GM18502 (cell line): ENCODE measurements around the gene ELK3.

Source experiments
- ATAC-seq: cut with Tn5 transposase; IDR thresholded peaks from one replicate; pipeline ENCODE4 v1.9.1; 2021; ENCODE audit warnings: mild to moderate bottlenecking; ENCODE audit not compliant: unreplicated experiment, poor library complexity

The ELK3 gene

DNA sequence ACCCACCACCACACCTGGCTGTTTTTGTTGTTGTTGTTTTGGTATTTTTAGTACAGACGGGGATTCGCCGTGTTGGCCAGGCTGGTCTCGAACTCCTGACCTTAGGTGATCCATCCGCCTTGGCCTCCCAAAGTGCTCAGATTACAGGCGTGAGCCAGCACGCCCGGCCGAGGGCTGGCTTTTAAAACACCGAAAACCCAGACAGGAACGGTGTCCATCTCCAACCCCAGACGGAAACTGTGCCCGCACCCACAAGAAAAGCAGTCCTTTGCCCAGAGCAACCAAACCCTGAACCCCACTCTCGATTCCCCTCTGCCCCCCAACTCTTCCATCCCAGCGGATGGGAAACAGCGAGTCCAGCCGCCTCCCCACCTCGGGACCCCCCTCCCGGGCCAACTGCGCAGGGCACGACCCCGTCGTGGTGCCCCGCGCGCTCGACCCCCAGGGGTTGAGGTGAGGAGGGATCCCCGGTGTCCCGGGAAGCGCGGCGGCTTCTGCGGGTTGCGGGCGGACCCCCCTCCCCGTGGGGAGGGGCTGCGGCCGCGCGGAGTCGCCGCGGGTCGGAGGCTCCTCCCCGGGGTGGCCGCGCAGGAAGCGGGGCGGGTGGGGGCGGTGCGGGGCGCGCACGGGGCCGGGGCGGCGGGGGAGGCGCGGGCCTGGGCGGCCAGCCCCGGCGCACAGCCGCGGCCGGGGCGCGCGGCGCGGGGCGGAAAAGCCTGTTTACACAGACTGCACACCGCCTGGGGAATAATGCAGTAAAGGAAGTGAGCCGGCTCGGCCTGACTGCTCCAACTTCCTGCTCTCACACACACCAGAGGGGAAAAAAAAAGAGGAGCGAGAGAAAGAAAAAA is at the start of gene ELK3:
ELK3 (plus strand) TSS at position 651 of the 851 bp plus-strand sequence.
- no peak for ATAC-seq

DNA sequence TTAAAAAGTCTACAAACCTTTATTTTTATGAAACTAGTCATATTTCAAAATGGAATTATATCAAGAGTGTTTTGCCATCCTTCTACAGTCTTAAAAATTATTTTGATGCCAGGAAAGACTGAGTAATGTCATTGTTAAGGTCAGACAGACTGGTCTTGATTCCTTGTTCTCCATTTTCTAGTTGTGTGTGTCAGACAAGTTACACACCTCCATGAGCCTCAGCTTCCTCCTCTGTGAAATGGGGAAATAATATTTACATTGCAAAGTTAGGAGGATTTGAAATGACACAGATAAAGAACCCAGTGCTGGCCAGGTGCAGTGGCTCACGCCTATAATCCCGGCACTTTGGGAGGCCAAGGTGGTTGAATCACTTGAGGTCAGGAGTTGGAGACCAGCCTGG is 47.4 kb upstream of the ELK3 start:
- no peak for ATAC-seq

DNA sequence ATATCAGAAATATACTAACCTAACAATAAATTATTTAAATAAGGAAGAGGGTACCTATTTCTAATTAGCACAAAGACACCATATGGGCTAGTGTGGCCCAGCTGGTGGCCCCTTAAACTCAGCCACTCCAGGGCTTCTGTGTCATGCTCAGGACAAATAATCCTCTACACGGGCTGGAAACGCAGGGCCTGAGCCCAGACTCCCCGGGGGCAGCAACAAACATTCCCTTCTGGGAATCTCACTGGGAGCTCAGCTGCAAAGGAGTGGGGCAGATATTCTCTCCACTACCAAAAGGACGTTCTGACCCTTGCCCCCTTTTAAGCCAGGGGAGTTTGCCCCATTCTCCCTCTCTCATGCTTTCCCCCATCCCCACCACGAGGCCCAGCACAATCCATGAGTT is 43.7 kb upstream of the ELK3 start:
- no peak for ATAC-seq

DNA sequence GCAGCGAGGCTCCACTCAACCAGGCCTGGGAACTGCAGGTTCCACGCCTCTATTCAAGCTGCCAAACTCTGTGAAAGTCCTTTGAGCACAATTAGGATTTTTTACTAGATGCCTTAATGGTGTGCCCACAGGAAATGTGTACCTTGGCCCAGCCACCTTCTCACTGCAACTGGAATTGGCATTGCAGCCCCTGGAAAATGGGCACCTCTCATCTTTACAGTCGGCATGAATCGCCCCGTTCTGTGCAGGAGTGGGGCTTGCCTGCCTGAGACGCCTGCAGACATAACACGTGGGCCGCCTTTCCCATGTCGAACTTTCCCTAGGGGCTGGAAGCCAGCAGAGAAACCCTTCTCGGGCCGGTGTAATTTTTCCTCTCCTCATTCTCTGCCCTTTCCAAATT is 42.0 kb upstream of the ELK3 start:
- ATAC-seq = no peak

DNA sequence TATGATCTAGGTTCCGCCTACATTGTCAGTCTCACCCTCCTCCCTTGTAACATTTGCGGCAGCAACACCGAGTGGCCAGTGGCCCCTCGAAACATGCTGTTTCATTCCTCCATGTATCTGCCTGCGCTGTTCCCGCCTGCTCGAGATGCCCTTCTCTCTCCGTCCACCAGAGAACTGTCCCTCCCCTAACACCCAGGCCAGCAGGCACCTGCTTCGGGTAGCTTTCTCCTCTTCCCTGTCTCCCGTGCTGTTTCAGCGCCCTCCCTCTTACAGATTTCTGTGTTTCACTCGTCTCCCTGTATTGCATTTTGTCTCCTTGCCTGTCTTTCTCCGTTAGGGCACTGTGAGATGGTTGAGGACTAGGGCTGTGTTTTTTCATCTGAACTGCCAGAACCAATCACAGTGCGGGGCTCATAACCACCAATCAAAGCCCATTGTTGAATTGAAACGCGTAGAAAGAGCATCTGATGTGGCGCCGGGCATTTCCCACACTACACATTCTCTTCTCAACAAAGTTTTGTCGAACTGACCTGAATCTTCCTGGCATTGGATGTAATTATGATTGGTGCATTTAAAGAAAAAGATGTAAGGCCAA is 40.9 kb upstream of the ELK3 start:
- no peak for ATAC-seq

DNA sequence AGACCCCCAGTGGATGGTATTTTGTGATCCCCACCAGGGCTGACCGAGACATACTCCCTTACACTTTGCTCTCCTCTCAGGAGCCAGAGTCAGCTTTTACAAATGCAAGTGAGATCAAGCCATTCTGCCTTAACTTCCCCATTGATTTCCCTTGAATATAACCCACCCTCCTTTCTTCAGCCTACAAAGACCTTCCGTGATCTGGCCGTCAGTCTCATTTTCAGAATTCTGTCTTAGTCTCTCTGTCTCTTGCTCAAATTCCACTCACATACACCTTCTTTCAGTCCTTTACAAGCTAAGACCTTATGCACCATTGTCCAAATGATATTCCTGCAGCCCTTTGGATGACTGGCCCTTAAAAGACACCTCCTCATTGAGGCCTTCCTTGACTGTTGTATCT is 39.0 kb upstream of the ELK3 start:
- no peak for ATAC-seq

DNA sequence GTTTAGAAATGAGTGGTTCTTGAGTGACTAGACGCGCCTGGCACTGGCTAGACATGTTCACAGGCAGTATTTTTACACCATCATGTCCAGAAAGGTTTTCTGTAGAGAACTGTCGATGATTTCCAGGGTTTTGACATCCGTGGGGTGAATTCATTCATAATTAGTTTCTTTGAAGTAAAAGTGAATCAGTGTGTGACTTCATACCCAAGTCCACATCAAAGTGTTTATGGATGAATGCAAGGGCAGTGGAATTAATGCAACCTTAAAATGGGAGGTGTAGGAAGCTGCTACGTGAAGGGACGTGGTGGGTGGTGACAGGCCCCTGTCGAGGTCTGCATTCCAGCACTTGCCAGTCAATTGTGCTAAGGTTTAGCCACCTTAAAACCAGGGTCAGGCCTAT is 38.4 kb upstream of the ELK3 start:
- ATAC-seq = no peak

DNA sequence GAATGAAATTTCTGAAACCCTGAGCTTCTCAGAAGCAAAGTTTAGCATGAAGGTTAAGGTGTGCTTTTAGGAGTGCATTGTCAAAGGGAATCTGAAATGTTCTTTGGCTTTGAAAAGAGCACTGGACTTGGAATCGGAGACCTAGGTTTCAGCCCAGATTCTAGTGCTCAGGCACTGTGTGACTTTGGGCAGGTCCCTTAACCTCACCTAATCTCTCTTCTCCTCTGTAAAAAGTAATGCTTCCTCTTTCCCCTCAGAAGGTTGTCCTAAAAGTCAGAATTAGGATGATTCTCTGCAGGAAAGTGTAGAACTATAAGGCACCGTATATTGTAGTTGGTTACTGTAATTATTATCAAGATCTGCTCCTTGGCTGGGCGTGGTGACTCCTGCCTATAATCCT is 38.0 kb upstream of the ELK3 start:
- no peak for ATAC-seq

DNA sequence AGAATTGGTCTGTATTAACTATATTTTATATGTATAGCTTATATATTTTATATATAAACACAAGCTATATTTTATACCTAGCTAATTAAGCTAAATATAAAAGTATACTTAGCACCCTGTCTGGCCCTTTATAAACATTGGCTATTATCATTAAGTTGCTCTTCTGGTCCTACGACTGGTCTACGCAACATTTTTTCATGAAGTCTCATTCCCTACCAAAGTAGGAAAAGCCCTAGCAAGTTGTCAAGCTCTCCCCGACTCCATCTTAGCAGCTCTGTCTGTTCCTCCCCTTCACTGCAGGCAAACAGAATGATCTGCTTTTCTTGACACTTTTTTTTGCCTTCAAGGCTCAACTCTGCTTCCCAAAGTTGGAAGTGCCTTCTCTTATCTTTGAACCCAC is 36.7 kb upstream of the ELK3 start:
- ATAC-seq = no peak

DNA sequence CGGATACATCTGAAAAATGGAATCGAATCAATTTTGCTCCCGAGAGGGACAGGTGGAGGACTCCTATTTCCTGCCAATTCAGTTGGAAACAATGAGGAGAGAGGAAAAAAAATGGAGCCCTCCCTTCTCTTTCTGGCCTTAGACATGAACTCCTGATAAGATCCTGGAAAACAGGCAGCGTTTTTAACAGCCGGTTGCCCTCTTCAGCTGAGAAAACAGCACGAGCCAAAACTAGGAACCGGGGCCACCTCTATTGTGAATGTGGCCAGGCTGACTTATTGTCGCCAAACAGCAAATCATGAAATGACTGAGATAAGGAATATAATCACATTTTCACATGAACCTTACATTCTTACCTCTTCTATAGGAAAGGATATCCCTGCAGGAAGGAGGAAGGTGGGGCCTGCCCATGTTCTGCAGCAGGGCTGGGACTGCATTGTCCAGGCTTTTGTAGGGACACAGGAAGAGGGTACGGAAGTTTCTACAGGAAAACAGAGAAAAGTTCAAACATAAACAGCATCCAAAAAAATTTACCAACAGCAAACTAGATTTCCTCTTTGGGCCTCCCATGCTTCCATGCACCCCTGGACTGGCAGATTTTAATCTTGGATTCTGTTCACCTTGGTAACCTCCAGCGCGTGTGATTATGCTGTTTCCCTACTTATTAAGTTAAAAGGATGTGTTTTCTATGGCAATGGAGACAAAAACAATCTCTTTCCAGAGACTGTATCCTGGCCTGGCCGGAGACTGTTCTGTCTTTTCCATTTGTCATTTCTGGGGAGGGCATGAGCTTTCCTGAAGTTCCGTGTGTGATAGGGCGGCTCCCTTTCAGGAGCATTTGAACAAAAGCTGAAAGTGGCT is 29.0 kb upstream of the ELK3 start:
- no peak for ATAC-seq

DNA sequence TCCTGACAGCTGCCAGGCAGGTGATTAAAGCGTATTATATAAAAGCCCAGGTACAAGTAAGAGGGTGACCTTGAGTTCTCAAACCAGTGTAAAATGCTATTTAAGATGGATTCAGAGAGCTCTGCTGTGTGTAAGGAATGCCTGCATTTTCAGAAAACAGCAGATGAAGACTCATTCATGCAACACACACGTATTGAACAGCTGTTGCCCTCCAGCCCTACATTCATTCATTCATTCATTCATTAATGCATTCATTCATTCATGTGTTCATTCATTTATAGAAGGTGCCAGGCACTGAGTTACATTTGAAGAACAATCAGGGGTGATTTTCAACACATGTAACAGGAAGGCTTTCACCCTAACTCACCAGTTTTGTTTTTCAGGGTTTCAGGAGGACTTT is 27.4 kb upstream of the ELK3 start:
- ATAC-seq = no peak

DNA sequence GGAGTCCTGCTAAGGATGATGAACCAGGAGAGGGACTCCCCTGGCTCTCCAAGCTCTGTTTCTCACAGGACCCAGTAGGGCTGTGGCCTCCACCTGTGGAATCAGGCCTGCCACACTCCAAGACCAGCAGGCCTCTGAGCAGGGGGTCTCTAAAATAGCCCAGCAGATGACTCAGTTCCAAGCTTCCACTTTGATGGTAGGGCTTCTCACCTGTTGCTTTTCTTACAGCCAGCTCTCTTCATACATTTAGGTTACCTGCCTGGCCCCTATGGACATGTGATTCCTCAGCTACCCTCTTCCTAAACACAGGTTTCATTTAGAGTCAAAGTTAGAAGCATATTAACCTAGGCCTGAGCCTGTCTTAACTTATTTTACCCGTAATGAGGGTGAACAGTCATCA is 26.7 kb upstream of the ELK3 start:
- ATAC-seq = no peak

DNA sequence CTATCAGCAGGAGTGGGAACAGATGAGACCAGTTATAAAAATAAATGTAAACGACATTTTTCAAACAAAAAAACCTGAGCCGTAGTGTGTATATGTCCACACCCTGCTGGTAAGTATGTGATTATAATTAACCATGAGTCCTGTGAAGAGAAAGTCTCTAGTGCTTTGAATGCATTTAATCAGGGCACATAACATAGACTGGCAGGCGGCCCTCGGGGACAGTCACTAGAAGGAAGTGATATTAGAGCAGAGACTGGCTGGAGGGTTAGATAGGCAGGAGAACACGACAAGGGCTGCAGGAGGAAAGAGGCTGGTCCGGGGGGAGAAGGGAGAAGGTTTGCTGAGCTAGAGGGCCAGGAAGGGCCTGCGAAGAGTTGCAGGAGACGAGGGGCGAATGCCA is 23.8 kb upstream of the ELK3 start:
- ATAC-seq = no peak

DNA sequence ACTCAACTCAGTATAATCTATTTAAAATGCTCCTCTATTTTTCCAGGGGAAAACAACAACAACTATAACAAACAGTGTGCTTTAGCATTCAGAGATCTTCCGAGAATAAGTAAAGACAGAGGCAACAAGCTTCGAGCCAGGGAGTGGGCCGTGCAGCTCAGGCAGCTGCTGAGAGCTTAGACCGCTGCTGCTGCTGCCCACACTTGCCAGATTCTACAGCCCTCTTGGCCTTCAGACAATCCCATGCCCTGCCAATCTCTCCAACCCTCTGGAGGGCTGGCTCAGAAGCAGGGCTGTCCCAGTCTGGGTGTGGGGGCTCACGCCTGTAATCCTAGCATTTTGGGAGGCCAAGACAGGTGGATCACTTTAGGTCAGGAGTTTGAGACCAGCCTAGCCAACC is 23.4 kb upstream of the ELK3 start:
- ATAC-seq = no peak

DNA sequence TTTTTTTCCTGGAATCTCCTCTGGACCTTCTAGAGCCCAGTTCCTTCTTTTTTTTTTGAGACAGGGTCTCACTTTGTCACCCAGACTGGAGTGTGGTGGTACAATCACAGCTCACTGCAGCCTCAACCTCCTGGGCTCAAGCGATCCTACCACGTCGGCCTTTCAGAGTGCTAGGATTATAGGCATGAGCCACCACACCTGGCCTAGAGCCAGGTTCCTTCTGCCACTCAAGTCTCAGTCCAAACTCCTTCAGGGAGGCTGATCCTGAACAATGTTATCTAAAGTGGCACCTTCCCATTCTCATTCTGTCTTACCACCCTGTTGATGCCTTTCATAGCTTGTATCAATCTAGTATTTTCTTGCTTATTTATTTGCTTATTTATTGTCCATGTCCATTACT is 22.3 kb upstream of the ELK3 start:
- no peak for ATAC-seq

DNA sequence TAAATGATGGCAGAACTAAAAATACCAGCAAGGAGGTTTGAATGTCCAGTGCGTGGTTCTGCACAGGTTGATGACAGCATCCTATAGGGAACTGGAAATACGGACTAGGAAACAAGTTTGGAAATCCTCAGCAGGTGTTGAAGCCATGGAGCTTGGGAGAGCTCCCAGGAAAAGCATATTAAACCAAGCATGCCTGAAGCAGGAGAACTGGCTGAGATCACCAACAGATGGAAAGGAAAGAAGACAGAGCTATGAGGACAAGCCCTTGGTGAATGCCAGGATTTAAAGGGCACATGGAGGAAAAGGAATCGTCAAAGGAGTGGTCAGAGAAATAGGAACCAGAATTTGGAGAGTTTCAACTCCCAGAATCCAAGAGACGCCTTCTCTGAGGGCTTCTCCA is 21.2 kb upstream of the ELK3 start:
- ATAC-seq = no peak

DNA sequence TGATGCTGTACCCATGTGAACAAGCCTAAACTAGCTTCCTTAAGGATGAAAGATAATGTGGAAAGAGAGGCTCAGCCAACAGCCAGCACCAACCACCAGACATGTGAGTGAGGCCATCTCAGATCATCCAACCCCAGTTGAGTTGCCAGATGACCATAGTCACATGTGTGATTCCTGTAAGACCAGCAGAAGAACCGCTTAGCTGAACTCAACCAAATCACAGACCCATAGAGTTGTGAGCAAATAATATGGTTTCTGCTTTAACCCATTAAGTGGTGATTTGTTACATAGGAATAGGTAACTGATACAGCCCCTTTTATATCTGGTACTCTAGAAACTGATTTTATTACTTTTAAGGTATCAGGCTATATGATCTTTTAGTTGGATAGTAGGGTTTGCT is 17.6 kb upstream of the ELK3 start:
- peak; percentile 6 for ATAC-seq

DNA sequence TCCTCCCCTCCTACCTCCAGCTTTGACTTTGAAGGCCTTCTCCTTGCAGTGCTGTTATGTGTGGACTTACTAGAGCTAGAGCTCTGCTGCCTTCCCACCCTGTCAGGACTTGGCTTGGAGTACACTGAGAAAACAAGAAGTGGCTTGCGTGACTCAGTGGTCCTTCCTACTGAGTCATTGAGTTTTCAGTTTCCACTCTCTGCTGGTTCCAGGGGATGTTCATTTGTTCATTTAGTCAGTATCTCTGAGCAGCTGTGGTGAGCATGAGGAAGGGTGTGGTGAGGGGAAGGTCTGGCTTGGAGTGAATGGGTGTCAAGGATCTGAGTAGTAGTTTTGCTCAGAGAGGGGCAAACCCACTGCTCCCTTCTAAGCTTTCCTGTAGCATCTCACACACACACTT is 17.2 kb upstream of the ELK3 start:
- ATAC-seq = peak; percentile 87

DNA sequence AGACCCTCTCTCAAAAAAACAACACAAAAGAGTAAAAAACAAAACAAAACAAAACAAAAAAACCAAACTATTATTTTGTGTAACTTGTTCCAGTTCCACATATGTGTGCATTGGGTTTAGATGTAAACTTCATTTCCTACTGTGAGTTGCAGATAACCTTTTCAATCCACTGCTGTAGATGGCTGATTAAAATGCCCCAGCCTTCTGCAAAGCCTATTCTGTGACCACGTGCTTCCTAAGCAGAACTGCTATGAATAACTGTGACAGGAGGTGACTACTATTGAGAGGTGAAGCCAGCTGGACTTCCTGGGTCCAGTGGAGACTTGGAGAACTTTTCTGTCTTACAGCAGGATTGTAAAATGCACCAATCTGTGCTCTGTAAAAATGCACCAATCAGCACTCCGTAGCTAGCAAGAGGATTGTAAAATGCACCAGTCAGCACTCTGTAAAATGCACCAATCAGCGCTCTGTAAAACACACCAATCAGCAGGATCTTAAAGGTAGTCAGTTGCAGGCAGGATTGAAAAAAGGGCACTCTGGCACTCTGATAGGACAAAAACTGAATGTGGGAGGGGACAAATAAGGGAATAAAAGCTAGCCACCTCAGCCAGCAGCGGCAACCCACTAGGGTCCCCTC is 10.3 kb upstream of the ELK3 start:
- ATAC-seq = no peak

DNA sequence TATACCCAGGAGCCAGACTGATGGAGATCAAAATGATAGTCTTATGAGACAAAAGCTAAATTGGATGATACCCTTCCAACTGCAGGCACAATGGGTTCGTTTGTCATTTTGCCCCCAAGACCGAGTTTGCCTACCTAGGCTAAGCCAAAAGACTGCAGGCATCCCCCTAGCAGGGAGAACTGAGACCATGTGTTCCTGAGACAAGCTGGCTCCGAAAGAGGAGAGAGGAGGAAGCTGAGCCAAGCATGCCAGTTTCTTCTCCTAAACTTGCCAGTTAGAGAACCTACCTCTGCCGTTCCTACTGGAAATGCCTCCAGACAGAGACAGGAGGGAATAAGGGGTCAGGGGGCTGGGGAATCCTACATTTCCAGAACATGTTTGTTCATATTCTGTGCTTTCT is 8.3 kb upstream of the ELK3 start:
- no peak for ATAC-seq
